ENCODE measurements around the gene ATF7IP2.
"Not testable (repeated sequence)": the region's sequence is repeated elsewhere in the genome, so short reads cannot be mapped to it uniquely, and the experiment has no call there.

Gene ATF7IP2

GRCh38 chr16:10500582-10500981, 114.7 kb downstream of the ATF7IP2 start:
- Histone ChIP-seq H3K4me1 (ENCODE audit: insufficient read depth, low read length) (no peaks in the 10 kb centered on the region), H3K27me3 (ENCODE audit: control insufficient read depth in 1 of 2, insufficient read depth in 2 of 2, low read length in 2 of 2) (no peaks in the 10 kb centered on the region), H3K27ac (ENCODE audit: low read depth, low read length) (no peak overlapping the region), H3K4me3 (ENCODE audit: low read depth in 1 of 2, low read length in 2 of 2) (no peak overlapping the region), H3K9ac (ENCODE audit: low read length) (no peak overlapping the region), H3K9me3 (ENCODE audit: low read length) (no peaks in the 10 kb centered on the region), H3K36me3 (ENCODE audit: insufficient read depth, low read length) (no peaks in the 10 kb centered on the region)

GRCh38 chr16:10501016-10501607, 115.3 kb downstream of the ATF7IP2 start:
- no peaks in the 10 kb centered on the region for H3K36me3 ChIP-seq (ENCODE audit: insufficient read depth, low read length)
- no peak overlapping the region for H3K4me3 ChIP-seq (ENCODE audit: low read depth in 1 of 2, low read length in 2 of 2)
- no peaks in the 10 kb centered on the region for H3K27me3 ChIP-seq (ENCODE audit: control insufficient read depth in 1 of 2, insufficient read depth in 2 of 2, low read length in 2 of 2)
- H3K9me3 ChIP-seq (ENCODE audit: low read length), result no peaks in the 10 kb centered on the region
- no peaks in the 10 kb centered on the region for H3K4me1 ChIP-seq (ENCODE audit: insufficient read depth, low read length)
- H3K9ac ChIP-seq (ENCODE audit: low read length), result no peak overlapping the region
- H3K27ac ChIP-seq (ENCODE audit: low read depth, low read length), result no peak overlapping the region

- Histone ChIP-seq H3K27ac (ENCODE audit: low read depth, low read length) (no peak overlapping the region), H3K36me3 (ENCODE audit: insufficient read depth, low read length) (no peaks in the 10 kb centered on the region), H3K4me1 (ENCODE audit: insufficient read depth, low read length) (no peaks in the 10 kb centered on the region), H3K4me3 (ENCODE audit: low read depth in 1 of 2, low read length in 2 of 2) (no peak overlapping the region), H3K9me3 (ENCODE audit: low read length) (no peaks in the 10 kb centered on the region), H3K9ac (ENCODE audit: low read length) (no peak overlapping the region), H3K27me3 (ENCODE audit: control insufficient read depth in 1 of 2, insufficient read depth in 2 of 2, low read length in 2 of 2) (no peaks in the 10 kb centered on the region)
Observed at GRCh38 chr16:10502776-10503175, 116.9 kb downstream of the ATF7IP2 start.

GRCh38 chr16:10504404-10504885, 118.6 kb downstream of the ATF7IP2 start:
- Histone ChIP-seq H3K9ac (ENCODE audit: low read length) (no peak overlapping the region), H3K27me3 (ENCODE audit: control insufficient read depth in 1 of 2, insufficient read depth in 2 of 2, low read length in 2 of 2) (no peaks in the 10 kb centered on the region), H3K27ac (ENCODE audit: low read depth, low read length) (no peak overlapping the region), H3K36me3 (ENCODE audit: insufficient read depth, low read length) (no peaks in the 10 kb centered on the region), H3K9me3 (ENCODE audit: low read length) (no peaks in the 10 kb centered on the region), H3K4me3 (ENCODE audit: low read depth in 1 of 2, low read length in 2 of 2) (no peak overlapping the region), H3K4me1 (ENCODE audit: insufficient read depth, low read length) (no peaks in the 10 kb centered on the region)

- H3K4me3 ChIP-seq (ENCODE audit: low read depth in 1 of 2, low read length in 2 of 2); H3K36me3 ChIP-seq (ENCODE audit: insufficient read depth, low read length); H3K9me3 ChIP-seq (ENCODE audit: low read length); H3K4me1 ChIP-seq (ENCODE audit: insufficient read depth, low read length); H3K27me3 ChIP-seq (ENCODE audit: control insufficient read depth in 1 of 2, insufficient read depth in 2 of 2, low read length in 2 of 2); H3K27ac ChIP-seq (ENCODE audit: low read depth, low read length); H3K9ac ChIP-seq (ENCODE audit: low read length): not testable (repeated sequence)
Observed at GRCh38 chr16:10505286-10505685, 119.4 kb downstream of the ATF7IP2 start.

- no peaks in the 10 kb centered on the region for H3K4me1 ChIP-seq (ENCODE audit: insufficient read depth, low read length)
- no peaks in the 10 kb centered on the region for H3K27me3 ChIP-seq (ENCODE audit: control insufficient read depth in 1 of 2, insufficient read depth in 2 of 2, low read length in 2 of 2)
- H3K4me3 ChIP-seq (ENCODE audit: low read depth in 1 of 2, low read length in 2 of 2), result no peak overlapping the region
- no peak overlapping the region for H3K9ac ChIP-seq (ENCODE audit: low read length)
- no peaks in the 10 kb centered on the region for H3K36me3 ChIP-seq (ENCODE audit: insufficient read depth, low read length)
- H3K27ac ChIP-seq (ENCODE audit: low read depth, low read length), result no peak overlapping the region
- H3K9me3 ChIP-seq (ENCODE audit: low read length), result no peaks in the 10 kb centered on the region
Observed at GRCh38 chr16:10509534-10510025, 123.7 kb downstream of the ATF7IP2 start.

- H3K36me3 ChIP-seq (ENCODE audit: insufficient read depth, low read length), result no peaks in the 10 kb centered on the region
Observed at GRCh38 chr16:10510279-10510678, 124.4 kb downstream of the ATF7IP2 start.

GRCh38 chr16:10511829-10512228, 126.0 kb downstream of the ATF7IP2 start:
- Histone ChIP-seq H3K9ac (ENCODE audit: low read length) (no peak overlapping the region), H3K4me3 (ENCODE audit: low read depth in 1 of 2, low read length in 2 of 2) (no peak overlapping the region), H3K36me3 (ENCODE audit: insufficient read depth, low read length) (no peaks in the 10 kb centered on the region), H3K27ac (ENCODE audit: low read depth, low read length) (no peak overlapping the region), H3K27me3 (ENCODE audit: control insufficient read depth in 1 of 2, insufficient read depth in 2 of 2, low read length in 2 of 2) (no peaks in the 10 kb centered on the region), H3K9me3 (ENCODE audit: low read length) (no peaks in the 10 kb centered on the region), H3K4me1 (ENCODE audit: insufficient read depth, low read length) (peaks cover 4% of the 10 kb centered on the region)

More at GRCh38 chr16:10510279-10510678, 124.4 kb downstream of the ATF7IP2 start:
- no peaks in the 10 kb centered on the region for H3K9me3 ChIP-seq (ENCODE audit: low read length)
- H3K4me1 ChIP-seq (ENCODE audit: insufficient read depth, low read length), result peaks cover 4% of the 10 kb centered on the region
- no peak overlapping the region for H3K27ac ChIP-seq (ENCODE audit: low read depth, low read length)
- no peaks in the 10 kb centered on the region for H3K27me3 ChIP-seq (ENCODE audit: control insufficient read depth in 1 of 2, insufficient read depth in 2 of 2, low read length in 2 of 2)
- no peak overlapping the region for H3K4me3 ChIP-seq (ENCODE audit: low read depth in 1 of 2, low read length in 2 of 2)
- H3K9ac ChIP-seq (ENCODE audit: low read length), result no peak overlapping the region

- Histone ChIP-seq H3K9me3 (ENCODE audit: low read length) (no peaks in the 10 kb centered on the region), H3K4me3 (ENCODE audit: low read depth in 1 of 2, low read length in 2 of 2) (no peak overlapping the region), H3K27ac (ENCODE audit: low read depth, low read length) (no peak overlapping the region), H3K9ac (ENCODE audit: low read length) (no peak overlapping the region), H3K27me3 (ENCODE audit: control insufficient read depth in 1 of 2, insufficient read depth in 2 of 2, low read length in 2 of 2) (no peaks in the 10 kb centered on the region), H3K36me3 (ENCODE audit: insufficient read depth, low read length) (no peaks in the 10 kb centered on the region), H3K4me1 (ENCODE audit: insufficient read depth, low read length) (peaks cover 4% of the 10 kb centered on the region)
Observed at GRCh38 chr16:10514369-10515055, 128.7 kb downstream of the ATF7IP2 start.

GRCh38 chr16:10517868-10518267, 132.0 kb downstream of the ATF7IP2 start:
- Histone ChIP-seq H3K4me1 (ENCODE audit: insufficient read depth, low read length) (peaks cover 4% of the 10 kb centered on the region), H3K27ac (ENCODE audit: low read depth, low read length) (no peak overlapping the region), H3K4me3 (ENCODE audit: low read depth in 1 of 2, low read length in 2 of 2) (no peak overlapping the region), H3K36me3 (ENCODE audit: insufficient read depth, low read length) (no peaks in the 10 kb centered on the region), H3K9ac (ENCODE audit: low read length) (no peak overlapping the region), H3K9me3 (ENCODE audit: low read length) (no peaks in the 10 kb centered on the region), H3K27me3 (ENCODE audit: control insufficient read depth in 1 of 2, insufficient read depth in 2 of 2, low read length in 2 of 2) (no peaks in the 10 kb centered on the region)

- no peaks in the 10 kb centered on the region for H3K9me3 ChIP-seq (ENCODE audit: low read length)
- H3K36me3 ChIP-seq (ENCODE audit: insufficient read depth, low read length), result peaks cover 1% of the 10 kb centered on the region
- no peak overlapping the region for H3K4me3 ChIP-seq (ENCODE audit: low read depth in 1 of 2, low read length in 2 of 2)
- no peak overlapping the region for H3K27ac ChIP-seq (ENCODE audit: low read depth, low read length)
- H3K9ac ChIP-seq (ENCODE audit: low read length), result no peak overlapping the region
- no peaks in the 10 kb centered on the region for H3K27me3 ChIP-seq (ENCODE audit: control insufficient read depth in 1 of 2, insufficient read depth in 2 of 2, low read length in 2 of 2)
- peaks cover 4% of the 10 kb centered on the region for H3K4me1 ChIP-seq (ENCODE audit: insufficient read depth, low read length)
Observed at GRCh38 chr16:10518479-10519041, 132.7 kb downstream of the ATF7IP2 start.
